GM18520 (cell line): ENCODE data around the gene HPN.
"Not testable (repeated sequence)": the region's sequence is repeated elsewhere in the genome, so short reads cannot be mapped to it uniquely, and the experiment has no call there.

ENCODE experiments used
- ATAC-seq: cut with Tn5 transposase; IDR thresholded peaks from one replicate; pipeline ENCODE4 v1.9.1; 2021; ENCODE audit not compliant: unreplicated experiment

The HPN gene

GRCh38 chr19:35042056-35042730 is 672 bp downstream of the HPN start:
- ATAC-seq, result no peak

- no peak for ATAC-seq
Measured at GRCh38 chr19:35042954-35043604, 1.6 kb downstream of the HPN start.

GRCh38 chr19:35043906-35044305 is 2.4 kb downstream of the HPN start:
- ATAC-seq, result no peak

GRCh38 chr19:35044317-35045117 is 3.0 kb downstream of the HPN start:
- ATAC-seq, result no peak

- no peak for ATAC-seq
Measured at GRCh38 chr19:35045667-35046300, 4.3 kb downstream of the HPN start.

- no peak for ATAC-seq
Measured at GRCh38 chr19:35046461-35046860, 4.9 kb downstream of the HPN start.

- ATAC-seq, result no peak
Measured at GRCh38 chr19:35048911-35049411, 7.4 kb downstream of the HPN start.

- ATAC-seq, result no peak
Measured at GRCh38 chr19:35049456-35049855, 7.9 kb downstream of the HPN start.

- not testable (repeated sequence) for ATAC-seq
Measured at GRCh38 chr19:35050662-35051061, 9.1 kb downstream of the HPN start.

- ATAC-seq, result not testable (repeated sequence)
Measured at GRCh38 chr19:35051268-35051667, 9.7 kb downstream of the HPN start.

- no peak for ATAC-seq
Measured at GRCh38 chr19:35051796-35052195, 10.3 kb downstream of the HPN start.

- no peak for ATAC-seq
Measured at GRCh38 chr19:35052599-35053190, 11.2 kb downstream of the HPN start.

- no peak for ATAC-seq
Measured at GRCh38 chr19:35053667-35054293, 12.3 kb downstream of the HPN start.

- ATAC-seq, result no peak
Measured at GRCh38 chr19:35054626-35055025, 13.1 kb downstream of the HPN start.

- ATAC-seq, result no peak
Measured at GRCh38 chr19:35055715-35056179, 14.2 kb downstream of the HPN start.

- no peak for ATAC-seq
Measured at GRCh38 chr19:35056513-35057063, 15.1 kb downstream of the HPN start.

GRCh38 chr19:35058370-35058769 is 16.8 kb downstream of the HPN start:
- ATAC-seq, result no peak

- ATAC-seq, result no peak
Measured at GRCh38 chr19:35059006-35059798, 17.7 kb downstream of the HPN start.

- no peak for ATAC-seq
Measured at GRCh38 chr19:35059799-35060091, 18.2 kb downstream of the HPN start.
